HTERT RPE-1 (cell line): ENCODE data around the gene GTF2F2.

Experiments used
- in situ Hi-C: fragments of 300-500 bp; cut with MboI; formaldehyde crosslinking; loops from 4 replicates; pipeline ENCODE4 v1.14.3; 2020; ENCODE audit warnings: low sequenced_read_pairs

Gene GTF2F2

DNA sequence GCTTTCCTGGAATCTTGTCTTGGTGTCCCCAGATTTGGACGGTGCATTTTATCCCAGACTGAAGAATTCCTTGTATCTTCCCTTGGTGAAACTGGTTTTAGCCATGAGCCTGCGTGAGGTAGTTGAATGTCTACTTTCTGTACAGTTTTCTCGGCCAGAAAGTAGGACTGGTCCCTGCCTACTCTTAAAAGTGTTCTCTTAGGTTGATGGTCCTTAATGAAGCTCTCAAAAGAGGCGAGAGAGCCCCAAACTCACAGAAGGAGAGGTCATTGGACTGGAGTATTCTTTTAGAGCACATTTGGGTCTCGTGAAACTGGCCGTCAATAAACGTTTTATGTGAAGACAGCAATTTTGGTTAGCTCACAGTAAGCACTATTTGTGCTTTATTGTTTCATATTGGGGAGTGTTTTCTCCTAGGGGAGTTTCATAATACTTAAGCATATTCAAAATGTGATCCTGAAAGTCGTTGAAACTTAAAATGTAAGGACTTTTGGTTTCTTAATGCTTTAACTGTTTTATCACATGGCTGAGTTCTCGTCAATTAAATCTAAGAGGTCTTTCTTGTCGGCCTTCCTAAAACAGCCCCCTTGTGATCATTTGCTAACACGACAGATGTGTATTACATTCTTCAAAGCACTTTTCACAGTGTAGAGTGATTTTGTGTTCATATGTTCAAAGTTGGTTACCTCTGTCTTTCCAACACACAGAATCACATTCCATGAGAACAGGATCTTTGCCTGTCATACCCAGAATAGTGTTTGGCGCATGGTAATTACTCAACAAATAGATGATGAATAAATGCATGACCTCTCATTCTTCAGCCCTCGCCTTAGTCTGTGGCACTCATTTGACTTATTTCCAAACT lies 889 bp downstream of the GTF2F2 start:
- in situ Hi-C loops = no loop called here

DNA sequence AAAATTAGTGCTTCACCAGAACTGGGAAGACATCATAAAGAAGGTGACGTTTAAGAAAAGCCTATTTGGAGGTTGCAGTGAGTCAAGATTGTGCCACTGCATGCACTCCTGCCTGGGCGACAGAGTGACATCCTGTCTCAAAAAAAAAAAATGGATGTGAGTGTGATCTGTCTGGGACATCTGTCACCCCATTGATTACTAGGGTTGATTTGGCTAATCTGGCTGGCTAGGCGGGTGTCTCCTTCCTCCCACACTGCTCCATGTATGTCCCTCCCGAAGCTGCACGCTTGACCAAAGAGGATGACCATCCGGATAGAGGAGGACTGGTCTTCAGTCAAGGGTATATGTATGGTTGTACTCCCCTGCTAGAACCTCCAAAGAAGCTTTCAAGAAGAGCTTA lies 2.6 kb downstream of the GTF2F2 start:
- in situ Hi-C loops = no loop called here

DNA sequence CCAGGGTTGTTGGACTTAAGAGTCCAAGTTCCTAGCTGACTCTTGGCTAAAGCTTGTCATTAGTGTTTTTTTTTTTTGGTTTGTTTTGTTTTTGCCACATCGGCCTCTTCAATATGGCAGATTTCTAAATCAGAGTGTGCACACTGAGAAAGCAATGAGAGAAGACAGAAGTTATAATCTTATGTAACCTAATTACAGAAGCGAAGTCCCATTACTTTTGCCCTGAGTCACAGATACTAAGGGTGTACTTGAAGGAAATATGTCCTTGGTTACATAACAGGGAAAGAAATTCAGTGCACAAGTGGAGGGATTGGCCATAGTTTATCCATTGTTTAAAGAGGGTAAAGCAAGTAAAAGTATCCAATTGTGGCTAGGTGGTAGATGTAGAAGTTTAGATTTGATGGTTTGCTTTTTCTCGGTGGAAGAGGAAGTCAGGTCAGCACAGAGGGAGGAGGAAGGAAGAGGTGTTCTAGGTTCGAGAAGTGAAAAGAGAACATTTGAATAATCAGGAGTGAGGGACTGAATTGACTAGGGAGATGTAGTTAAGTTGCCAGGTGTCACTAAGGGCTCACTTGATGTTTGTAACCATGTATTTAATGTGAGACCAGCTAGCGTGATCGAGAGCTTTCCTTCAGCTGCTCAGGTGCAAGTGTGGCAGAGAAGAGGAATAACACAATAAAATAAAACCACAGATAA lies 12.2 kb downstream of the GTF2F2 start:
- in situ Hi-C loops = no loop called here

DNA sequence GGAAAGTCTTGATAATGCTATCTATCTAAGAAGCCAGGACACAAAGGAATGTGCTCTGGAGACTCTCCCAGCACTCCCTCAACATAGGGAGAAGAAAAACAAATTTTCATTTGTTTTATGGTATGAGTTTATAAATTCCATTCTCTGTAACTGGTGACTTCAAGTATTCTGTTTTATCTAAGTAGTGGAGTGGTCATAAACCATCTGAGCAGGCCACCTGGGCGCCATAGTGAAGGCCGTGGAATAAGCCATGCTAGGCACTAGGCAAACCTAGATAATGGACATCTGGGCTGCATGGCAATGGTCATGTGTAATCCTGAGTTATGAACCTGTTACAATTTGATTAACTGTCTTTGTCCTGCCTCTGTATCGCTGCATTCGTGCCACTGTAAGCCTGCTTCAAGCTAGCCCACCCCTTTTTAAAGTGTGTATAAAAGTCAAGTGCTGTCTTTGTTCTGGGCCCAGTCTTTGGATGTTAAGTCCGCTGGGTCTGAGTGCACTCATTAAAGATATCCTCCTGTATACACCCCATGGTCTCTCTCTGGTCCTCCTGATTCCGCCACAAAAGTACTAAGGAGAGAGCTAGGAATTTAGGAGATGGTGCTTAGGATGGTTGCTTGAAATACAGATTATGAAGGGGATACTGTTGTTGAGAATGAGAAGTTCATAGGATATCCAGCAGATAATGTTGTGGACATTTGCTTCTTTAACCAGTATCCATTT lies 13.2 kb downstream of the GTF2F2 start:
- in situ Hi-C loops = no loop called here

DNA sequence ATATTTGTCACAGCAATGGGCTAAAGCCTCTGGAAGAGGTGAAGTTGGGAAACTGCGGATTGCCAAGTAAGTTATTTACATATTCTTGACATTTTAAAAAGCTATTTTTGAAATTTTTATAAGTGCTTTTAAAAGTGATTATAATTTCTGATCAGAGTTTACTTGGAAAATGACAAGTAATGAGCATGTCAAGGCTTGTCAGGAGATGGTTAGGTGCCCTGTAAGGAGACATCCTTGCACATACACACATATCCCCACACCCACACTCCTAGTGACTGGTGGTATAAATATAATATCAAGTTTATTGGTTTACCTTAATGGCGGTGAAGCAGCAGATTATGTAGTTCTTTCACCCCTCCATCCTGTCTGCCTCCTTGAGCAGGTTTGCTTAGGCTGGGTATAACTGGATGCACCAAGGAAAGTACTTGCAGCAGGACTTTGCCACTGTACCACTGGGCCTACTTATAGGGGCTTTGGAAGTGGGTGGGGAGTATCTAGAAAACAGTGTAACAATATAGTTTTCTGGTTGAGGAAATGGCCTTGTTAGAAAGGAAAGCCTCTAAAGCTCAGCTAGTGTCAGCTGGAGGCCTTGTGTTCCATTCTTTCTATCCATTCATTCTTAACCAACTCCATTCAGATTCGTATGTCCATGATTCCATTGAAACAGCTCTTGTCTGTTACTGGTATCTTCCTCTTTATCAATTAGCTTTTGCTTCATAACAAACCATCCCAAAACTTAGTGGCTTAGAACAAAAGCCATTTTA lies 16.6 kb downstream of the GTF2F2 start:
- in situ Hi-C loops = no loop called here

GRCh38 chr13:45137526-45137925 lies 17.2 kb downstream of the GTF2F2 start:
- in situ Hi-C loops = no loop called here

DNA sequence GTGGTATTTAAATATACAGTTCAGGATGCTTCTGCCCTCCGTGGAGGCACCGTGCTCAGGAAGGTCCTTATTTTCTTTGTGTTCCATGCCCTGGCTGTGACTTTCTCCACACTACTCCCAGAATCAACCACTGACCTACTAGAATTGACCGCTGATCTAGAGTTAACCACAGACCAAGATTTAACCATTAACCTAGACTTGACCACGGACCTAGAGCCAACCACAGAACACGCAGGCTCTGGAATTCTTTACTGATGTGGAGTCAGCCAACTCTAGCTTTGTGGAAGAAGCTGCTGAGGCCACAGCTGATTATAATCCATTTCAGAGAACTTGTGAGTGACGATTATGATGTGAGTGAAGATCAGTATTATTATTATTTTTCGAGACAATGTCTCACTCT lies 18.0 kb downstream of the GTF2F2 start:
- in situ Hi-C loops = no loop called here

- in situ Hi-C loops = no loop called here
Measured at GRCh38 chr13:45141369-45141768, 21.1 kb downstream of the GTF2F2 start.

GRCh38 chr13:45142440-45143345 lies 22.4 kb downstream of the GTF2F2 start:
- in situ Hi-C loops = no loop called here

DNA sequence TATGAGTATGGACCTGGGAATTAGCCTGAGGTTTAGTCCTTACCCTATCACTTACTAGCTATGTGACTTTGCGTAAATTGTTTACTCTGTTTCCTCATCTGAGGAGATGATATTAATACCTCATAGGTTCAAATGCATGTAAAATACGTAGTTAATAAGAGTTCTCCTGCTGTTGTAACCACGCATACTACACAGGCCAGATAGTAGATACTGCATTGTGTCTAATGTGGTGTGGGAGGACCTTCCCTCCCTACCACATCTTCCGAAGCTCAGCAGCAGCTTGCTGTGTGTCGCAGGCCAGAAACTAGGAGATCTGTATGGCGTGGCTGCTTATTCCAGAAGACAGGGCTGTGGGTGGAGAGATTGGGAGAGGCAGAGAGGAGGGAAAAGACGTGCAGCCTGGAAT lies 23.0 kb downstream of the GTF2F2 start:
- in situ Hi-C loops = no loop called here

- in situ Hi-C loops = no loop called here
Measured at GRCh38 chr13:45149964-45150363, 29.7 kb downstream of the GTF2F2 start.

DNA sequence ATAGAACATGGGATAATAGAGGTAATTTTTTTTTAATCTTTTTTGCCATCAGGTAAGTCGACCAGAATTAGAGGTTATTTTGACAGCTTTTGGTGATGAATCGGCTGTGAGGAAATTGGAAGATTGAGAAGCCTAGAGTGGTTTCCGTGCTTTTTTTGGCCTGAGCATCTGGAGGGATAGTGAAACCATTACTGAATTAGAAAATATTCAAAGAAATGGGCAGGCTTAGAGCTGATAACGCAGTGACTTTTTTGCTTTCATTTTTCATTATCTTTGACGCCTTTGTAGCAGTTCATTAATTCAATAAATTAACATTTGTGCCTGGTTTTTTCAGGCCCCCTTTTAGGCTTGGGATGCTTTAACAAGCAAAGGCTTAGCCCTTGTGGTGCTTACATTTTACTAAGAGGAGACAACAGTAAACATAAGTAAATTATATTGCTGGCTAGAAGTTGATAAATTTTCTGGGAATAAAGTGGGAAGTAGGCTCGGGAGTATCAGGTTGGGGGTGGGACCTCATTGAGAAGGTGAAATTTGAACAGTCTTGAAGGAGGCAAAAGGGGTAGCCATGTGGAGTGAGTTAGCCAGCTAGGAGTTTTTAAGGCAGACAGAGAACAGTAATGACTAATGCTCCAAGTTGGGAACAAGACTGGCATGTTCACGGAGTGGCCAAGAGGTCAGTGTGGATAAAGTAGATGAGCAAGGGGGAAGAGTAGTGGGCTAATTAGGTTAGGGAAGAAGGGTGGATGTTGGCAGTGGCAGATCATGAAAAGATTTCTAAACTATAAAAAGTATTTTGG lies 36.5 kb downstream of the GTF2F2 start:
- in situ Hi-C loops = no loop called here

DNA sequence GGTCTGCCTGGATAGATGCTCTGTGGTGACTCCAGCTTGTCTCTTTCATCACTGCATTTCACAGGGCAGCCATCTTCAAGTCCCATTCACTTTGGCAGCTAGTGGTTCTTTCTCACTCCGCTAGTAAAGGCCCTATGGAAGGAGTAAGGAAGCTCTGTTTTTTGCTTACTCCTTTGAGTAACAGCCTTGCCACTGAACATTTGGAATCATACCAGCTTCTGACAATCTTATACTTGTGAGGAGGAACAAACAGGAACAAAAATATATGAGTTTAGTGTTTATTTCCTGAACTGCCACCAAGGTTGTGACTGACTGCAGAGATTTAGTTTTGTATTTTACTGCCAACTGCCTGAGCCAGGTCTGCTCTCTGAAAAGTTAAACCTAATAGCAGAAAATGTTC lies 41.9 kb downstream of the GTF2F2 start:
- in situ Hi-C loops = no loop called here

DNA sequence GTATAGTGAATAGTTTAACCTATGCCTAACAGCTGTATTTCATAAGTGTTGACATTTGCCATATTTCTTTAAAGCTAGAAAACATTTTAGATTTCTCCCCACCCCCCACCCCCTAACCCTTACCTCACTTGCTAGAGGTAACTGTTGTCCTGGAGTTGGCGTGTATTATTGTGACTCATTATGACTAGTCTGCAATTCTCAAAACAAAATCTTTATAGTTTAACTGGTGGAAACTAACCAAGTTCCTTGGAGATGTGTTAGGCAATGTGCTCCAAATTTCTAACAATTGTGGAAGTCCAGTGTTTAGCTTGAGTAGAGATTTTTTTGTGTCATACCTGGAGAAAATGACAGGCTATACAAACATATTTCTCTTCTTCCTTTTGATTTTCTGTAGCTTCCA lies 42.5 kb downstream of the GTF2F2 start:
- in situ Hi-C loops = no loop called here

DNA sequence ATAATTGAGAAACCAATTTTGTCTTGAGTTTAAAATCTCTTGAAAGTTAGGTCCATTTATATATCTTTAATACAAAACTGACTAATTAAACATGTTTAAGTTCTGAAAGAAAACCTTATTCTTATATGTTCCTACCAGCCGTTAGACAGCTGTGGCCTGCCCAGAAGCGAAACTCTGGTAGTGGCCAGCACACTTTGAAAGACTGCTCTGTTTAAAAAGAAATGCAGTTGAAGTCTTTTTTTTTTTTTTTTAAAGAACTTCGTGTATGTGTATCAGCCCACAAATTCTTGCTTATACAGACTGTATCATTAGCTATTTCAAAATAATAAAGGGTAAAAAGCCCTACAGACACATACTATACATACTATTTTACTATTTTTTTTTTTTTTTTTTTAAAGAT lies 46.5 kb downstream of the GTF2F2 start:
- in situ Hi-C loops = no loop called here

- in situ Hi-C loops = no loop called here
Measured at GRCh38 chr13:45167611-45168554, 47.6 kb downstream of the GTF2F2 start.

DNA sequence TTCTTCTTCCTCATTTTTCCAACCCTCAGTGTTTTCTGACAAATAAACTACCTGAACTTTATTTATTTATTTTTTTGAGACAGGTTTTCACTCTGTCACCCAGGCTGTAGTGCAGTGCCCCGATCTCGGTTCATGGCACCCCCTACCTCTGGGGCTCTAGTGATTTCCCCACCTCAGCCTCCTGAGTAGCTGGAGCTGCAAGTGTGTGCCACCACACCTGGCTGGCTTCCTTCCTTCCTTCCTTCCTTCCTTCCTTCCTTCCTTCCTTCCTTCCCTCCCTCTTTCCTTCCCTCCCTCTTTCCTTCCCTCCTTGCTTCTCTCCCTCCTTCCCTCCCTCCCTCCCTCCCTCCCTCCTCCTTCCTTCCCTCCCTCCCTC lies 48.2 kb downstream of the GTF2F2 start:
- in situ Hi-C loops = no loop called here

GRCh38 chr13:45174478-45174877 lies 54.2 kb downstream of the GTF2F2 start:
- in situ Hi-C loops = no loop called here
